ENCODE results near the gene B4GALT5. TPM values are rescaled to one million over a fixed set of nuclear protein-coding genes. Genes with fewer than 3 reads are reported as not detected.

B4GALT5 gene
- polyA plus RNA-seq, 1 donor (not counting 4 experiments of a cell fraction or from before 2014, with no cell fraction given) = 23.5 TPM

DNA sequence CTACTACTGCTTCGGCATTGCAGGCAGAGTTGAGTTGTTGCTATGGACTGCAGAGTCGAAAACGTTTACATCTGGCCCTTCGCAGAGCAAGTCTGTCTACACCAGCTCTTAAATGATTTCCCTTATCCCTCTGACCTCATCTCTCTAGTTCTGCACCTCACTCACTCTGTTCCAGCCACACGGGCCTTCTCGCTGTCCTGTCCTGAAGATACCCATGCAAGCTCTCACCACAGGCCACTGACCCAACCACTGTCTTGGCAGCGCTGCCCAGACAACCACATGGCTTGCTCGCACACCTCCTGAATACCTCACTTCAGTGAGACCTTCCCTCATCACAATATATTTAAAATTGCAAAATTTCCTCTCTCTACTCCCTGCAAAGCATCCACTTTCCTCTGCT, 31.4 kb downstream of the B4GALT5 start:
- H3K4me1 ChIP-seq (ENCODE audit: control insufficient read depth, extremely low read depth, insufficient read depth, low read length) = peaks cover 26% of the 10 kb centered on the region
- H3K9me1 ChIP-seq (ENCODE audit: control insufficient read depth, extremely low read depth, insufficient read depth, low read length) = peaks cover 1% of the 10 kb centered on the region
- TF ChIP-seq EZH2 (IDR thresholded peaks at IDR 0.05; ENCODE audit: low read length) = no peak
- TF ChIP-seq, protein P1, sequence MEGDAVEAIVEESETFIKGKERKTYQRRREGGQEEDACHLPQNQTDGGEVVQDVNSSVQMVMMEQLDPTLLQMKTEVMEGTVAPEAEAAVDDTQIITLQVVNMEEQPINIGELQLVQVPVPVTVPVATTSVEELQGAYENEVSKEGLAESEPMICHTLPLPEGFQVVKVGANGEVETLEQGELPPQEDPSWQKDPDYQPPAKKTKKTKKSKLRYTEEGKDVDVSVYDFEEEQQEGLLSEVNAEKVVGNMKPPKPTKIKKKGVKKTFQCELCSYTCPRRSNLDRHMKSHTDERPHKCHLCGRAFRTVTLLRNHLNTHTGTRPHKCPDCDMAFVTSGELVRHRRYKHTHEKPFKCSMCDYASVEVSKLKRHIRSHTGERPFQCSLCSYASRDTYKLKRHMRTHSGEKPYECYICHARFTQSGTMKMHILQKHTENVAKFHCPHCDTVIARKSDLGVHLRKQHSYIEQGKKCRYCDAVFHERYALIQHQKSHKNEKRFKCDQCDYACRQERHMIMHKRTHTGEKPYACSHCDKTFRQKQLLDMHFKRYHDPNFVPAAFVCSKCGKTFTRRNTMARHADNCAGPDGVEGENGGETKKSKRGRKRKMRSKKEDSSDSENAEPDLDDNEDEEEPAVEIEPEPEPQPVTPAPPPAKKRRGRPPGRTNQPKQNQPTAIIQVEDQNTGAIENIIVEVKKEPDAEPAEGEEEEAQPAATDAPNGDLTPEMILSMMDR (optimal IDR thresholded peaks at IDR 0.05 in 1 of 3, IDR thresholded peaks at IDR 0.05 in 1 of 3, conservative IDR thresholded peaks at IDR 0.05 in 1 of 3; ENCODE audit: extremely low read depth in 1 of 3, insufficient read depth in 2 of 3, low read length in 3 of 3) = no peak
- no peak overlapping the region for H2AFZ ChIP-seq (ENCODE audit: control insufficient read depth, low read length)
- no peak overlapping the region for H3K27ac ChIP-seq (ENCODE audit: control insufficient read depth, insufficient read depth, low read length)
- H3K4me2 ChIP-seq (ENCODE audit: control insufficient read depth, extremely low read depth, insufficient read depth, low read depth, low read length) = no peak overlapping the region
- no peaks in the 10 kb centered on the region for H3K9me3 ChIP-seq (ENCODE audit: control insufficient read depth, low read depth, low read length)
- no peak overlapping the region for H3K9ac ChIP-seq (ENCODE audit: control insufficient read depth, extremely low read depth, insufficient read depth, low read length)
- H3K4me3 ChIP-seq (ENCODE audit: control insufficient read depth in 2 of 3, extremely low read depth in 1 of 3, insufficient read depth in 2 of 3, low read depth in 1 of 3, low read length in 3 of 3) = no peak overlapping the region
- peaks cover 2 to 6% of the 10 kb centered on the region in 2 experiments for H3K36me3 ChIP-seq (ENCODE audit: control insufficient read depth in 2 of 2, extremely low read depth in 1 of 2, insufficient read depth in 2 of 2, low read length in 2 of 2)
- H3K27me3 ChIP-seq (ENCODE audit: control insufficient read depth, extremely low read depth, insufficient read depth, low read length) = no peaks in the 10 kb centered on the region
- no peak for DNase-seq (ENCODE audit: low read depth, low spot score)
- dilution Hi-C loops (cut with MboI; ENCODE audit: extremely low pct_ligation_motif_present, low sequenced_read_pairs) = no loop called here
- H3K79me2 ChIP-seq (ENCODE audit: control insufficient read depth, insufficient read depth, low read length) = peaks cover 73% of the 10 kb centered on the region
- FAIRE-seq = no peak
- peaks cover 3% of the 10 kb centered on the region for H4K20me1 ChIP-seq (ENCODE audit: control insufficient read depth, extremely low read depth, insufficient read depth, low read length)

DNA sequence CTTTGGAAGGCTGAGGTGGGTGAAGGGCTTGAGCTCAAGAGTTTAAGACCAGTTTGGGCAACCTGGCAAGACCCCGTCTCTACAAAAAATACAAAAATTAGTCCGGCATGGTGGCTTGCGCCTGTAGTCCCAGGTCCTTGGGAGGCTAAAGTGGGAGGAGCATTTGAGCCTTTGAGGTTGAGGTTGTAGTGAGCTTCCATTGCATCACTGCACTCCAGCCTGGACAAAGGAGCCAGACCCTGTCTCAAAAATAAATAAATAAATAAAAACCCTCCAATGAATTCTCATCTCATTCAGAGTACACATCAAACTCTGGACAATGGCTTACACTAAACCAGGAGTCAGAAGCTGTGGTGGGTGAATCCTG, 31.8 kb downstream of the B4GALT5 start:
- Histone ChIP-seq H3K4me1 (ENCODE audit: control insufficient read depth, extremely low read depth, insufficient read depth, low read length) (peaks cover 31% of the 10 kb centered on the region), H3K79me2 (ENCODE audit: control insufficient read depth, insufficient read depth, low read length) (peaks cover 70% of the 10 kb centered on the region), H3K9me3 (ENCODE audit: control insufficient read depth, low read depth, low read length) (no peaks in the 10 kb centered on the region), H2AFZ (ENCODE audit: control insufficient read depth, low read length) (no peak overlapping the region), H3K9me1 (ENCODE audit: control insufficient read depth, extremely low read depth, insufficient read depth, low read length) (peaks cover 2% of the 10 kb centered on the region), H3K4me3 (ENCODE audit: control insufficient read depth in 2 of 3, extremely low read depth in 1 of 3, insufficient read depth in 2 of 3, low read depth in 1 of 3, low read length in 3 of 3) (no peak overlapping the region), H3K36me3 (ENCODE audit: control insufficient read depth in 2 of 2, extremely low read depth in 1 of 2, insufficient read depth in 2 of 2, low read length in 2 of 2) (peaks cover 2 to 6% of the 10 kb centered on the region in 2 experiments), H4K20me1 (ENCODE audit: control insufficient read depth, extremely low read depth, insufficient read depth, low read length) (peaks cover 5% of the 10 kb centered on the region), H3K9ac (ENCODE audit: control insufficient read depth, extremely low read depth, insufficient read depth, low read length) (no peak overlapping the region), H3K27me3 (ENCODE audit: control insufficient read depth, extremely low read depth, insufficient read depth, low read length) (no peaks in the 10 kb centered on the region), H3K4me2 (ENCODE audit: control insufficient read depth, extremely low read depth, insufficient read depth, low read depth, low read length) (no peak overlapping the region), H3K27ac (ENCODE audit: control insufficient read depth, insufficient read depth, low read length) (no peak overlapping the region)
- no peak for TF ChIP-seq EZH2 (IDR thresholded peaks at IDR 0.05; ENCODE audit: low read length)
- TF ChIP-seq, protein P1 (optimal IDR thresholded peaks at IDR 0.05 in 1 of 3, IDR thresholded peaks at IDR 0.05 in 1 of 3, conservative IDR thresholded peaks at IDR 0.05 in 1 of 3; ENCODE audit: extremely low read depth in 1 of 3, insufficient read depth in 2 of 3, low read length in 3 of 3) = no peak
- dilution Hi-C loops (cut with MboI; ENCODE audit: extremely low pct_ligation_motif_present, low sequenced_read_pairs) = no loop called here
- FAIRE-seq (no peak), DNase-seq (ENCODE audit: low read depth, low spot score) (no peak)
